LoVo (cell line): ENCODE data around the gene PTPRG.
A peak's percentile ranks its signal among the peaks of the same experiment; 100 is the strongest.

Experiments used
- DNase-seq: peaks from one replicate; pipeline ENCODE4 v3.0.0-alpha.2; 2016; ENCODE audit warnings: low spot score

Gene PTPRG

GRCh38 chr3:62189376-62189698 lies 628.0 kb downstream of the PTPRG start:
- DNase-seq: no peak

DNA sequence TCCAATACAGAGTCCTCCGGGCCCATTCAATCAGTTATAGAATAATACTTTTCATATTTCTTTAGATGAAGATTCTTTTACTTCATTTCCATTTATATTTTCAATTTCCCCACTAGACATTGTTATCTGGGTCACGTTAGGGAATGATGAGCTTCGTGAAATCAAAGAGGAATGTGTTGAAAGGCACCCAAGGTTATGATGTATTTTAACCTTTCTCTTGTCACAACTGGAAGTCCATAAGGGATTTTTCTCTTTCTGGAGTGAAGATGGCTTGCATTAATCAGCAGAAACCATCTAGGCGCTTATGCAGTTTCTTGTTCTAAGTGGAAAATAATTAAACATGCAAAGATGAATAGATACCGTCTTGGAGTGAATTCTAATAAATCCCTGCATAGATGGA lies 631.5 kb downstream of the PTPRG start:
- no peak for DNase-seq

GRCh38 chr3:62193586-62194345 lies 632.4 kb downstream of the PTPRG start:
- no peak for DNase-seq

DNA sequence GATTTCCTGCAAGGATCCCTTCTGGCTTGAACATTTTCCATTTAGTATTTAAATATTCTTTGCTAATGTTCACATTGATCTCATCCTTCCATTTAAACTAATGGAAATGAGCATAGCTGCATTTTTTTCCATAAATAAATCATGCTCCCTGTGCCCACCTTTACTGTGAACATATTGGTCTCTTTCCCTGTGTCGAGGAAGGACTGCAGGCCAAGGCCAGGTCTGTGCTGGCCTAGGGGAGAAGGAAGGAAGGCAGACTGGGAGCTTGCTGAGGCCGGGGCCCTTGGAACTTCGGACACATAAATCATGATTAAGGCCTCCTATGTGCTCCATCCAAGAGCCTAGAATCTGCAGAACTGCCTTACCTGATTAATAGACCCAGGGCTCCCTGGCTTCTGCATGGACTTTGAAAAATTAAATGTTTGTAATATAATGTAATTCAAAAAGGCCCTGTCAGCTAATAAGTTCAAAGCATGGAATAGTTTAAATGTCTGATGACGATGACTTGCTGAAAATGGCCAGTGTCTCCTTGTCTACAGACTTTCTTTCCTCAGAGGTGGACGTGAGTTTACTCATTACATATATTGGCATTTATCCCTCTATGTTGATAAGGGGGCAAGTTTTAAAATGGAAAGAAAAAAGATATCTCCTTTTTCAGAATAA lies 636.1 kb downstream of the PTPRG start:
- DNase-seq: no peak

- DNase-seq: no peak
Observed at GRCh38 chr3:62199126-62199525, 637.8 kb downstream of the PTPRG start.

DNA sequence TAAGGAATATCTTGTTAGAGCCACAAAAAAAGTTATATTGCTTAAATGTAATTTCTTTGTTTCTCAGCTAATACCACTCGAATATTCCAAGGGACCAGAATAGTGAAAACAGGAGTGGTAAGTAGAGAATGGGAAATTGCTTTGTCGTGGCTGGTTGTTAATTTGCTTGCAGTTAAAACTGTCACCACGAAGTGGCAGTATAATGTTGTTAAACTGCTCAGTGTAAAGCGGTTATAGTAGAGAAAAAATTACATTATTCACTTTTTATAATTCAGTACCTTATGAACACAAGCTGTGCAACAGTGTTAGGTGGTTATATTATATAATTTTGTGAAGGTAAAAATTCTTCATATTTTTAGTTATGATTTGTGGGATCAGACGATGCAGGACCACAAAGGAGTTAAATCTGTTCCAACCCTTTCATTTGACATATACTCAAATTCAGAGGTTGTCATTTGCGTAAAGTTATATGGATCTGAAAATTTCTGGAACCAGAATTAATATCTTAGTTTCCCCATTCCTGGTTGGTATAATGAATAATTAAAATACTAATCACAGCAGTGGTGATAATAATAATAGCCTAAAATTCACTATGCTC lies 640.2 kb downstream of the PTPRG start:
- peak; percentile 22 for DNase-seq

- no peak for DNase-seq
Observed at GRCh38 chr3:62203152-62203551, 641.8 kb downstream of the PTPRG start.

GRCh38 chr3:62203561-62203960 lies 642.2 kb downstream of the PTPRG start:
- DNase-seq: no peak

GRCh38 chr3:62207197-62207596 lies 645.8 kb downstream of the PTPRG start:
- DNase-seq: no peak

GRCh38 chr3:62208385-62208784 lies 647.0 kb downstream of the PTPRG start:
- DNase-seq: no peak

DNA sequence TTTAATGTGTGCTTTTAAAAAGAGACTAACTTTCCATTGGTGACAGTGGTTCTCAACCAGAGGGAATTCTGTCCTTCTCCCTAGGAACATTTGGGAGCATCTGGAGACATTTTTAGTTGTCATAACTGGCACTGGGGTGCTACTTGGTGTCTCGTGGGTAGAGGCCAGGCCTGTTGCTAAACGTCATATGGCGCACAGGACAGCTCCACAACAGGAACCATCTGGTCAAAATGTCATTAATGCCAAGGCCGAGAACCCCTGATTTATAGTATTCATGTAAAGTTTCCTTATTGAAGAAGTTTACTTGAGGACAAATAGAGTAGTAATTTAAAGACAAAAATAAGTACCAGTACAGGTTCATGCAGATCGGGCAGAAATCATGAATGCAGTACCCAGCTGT lies 647.7 kb downstream of the PTPRG start:
- no peak for DNase-seq

- no peak for DNase-seq
Observed at GRCh38 chr3:62210011-62210410, 648.6 kb downstream of the PTPRG start.

- no peak for DNase-seq
Observed at GRCh38 chr3:62211675-62212429, 650.5 kb downstream of the PTPRG start.

- DNase-seq: no peak
Observed at GRCh38 chr3:62214850-62215249, 653.5 kb downstream of the PTPRG start.

DNA sequence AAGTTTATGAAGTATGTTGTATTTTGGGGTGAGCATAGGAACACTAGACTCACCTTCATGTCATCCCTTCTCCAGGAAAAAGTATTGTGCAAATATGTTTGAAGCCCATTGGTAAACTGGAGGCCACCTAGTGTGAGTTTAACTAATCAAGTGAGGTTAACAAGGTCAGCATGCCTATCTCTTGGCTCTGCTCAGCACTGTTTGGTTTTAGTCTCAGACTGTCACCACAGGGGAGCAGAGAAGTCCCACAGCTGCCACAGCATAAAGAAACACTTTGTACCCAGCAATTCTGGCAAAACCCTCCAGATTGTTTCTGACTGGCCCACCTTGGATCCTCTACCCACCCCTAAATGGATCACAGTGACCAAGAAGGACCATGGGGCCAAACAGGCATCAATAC lies 659.2 kb downstream of the PTPRG start:
- no peak for DNase-seq

DNA sequence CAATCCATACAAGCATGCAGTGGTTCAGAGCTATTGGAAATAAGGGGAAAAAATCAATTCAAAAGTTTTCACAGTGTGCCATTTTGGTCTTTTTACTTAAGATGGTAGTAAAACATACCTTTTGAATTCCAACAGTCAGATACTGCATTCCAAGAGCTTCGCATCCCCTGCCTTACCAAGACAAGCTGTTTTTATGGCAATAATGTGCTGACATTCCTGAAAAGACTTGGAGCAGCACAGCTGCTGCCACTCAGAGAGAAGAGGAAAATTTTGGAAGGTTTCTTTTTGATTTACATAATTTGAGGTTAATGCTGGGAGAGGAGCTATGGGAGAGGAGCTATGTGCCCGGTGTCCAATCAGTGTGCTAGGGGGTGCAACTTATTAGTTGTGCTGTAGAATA lies 663.7 kb downstream of the PTPRG start:
- no peak for DNase-seq

DNA sequence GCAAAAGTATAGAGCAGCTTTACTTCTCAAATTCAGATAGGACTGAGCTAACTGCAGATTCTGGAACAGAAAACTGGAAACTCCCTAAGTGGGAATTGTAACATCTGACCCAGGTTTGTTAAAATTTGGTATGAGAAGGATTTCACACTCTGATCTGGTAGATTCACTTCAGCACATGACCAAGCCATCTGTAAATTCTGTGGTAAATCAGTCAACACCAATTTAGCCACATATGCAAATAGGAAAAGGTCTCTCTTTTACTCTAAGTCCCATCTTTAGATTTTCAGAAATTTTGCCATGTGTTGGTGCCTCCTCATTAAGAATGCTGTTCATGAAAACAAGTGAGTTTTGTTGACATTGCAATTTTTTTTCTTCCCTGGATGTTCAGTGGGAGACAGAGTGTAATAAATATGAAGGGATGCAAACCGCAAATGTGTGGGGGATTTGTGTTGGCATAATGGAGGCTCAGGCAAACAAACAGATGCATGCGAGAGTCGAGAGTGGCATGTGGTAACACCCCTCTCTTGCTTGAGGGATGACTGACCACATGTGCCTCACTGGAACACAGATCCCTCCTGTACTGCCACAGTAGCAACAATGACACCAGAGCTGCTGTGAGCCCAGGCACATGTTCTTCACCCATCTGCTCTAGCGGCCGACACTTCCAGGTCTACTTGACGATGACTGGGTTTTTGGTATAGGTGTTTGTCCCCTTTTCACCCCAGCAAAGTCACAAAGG lies 665.4 kb downstream of the PTPRG start:
- no peak for DNase-seq

DNA sequence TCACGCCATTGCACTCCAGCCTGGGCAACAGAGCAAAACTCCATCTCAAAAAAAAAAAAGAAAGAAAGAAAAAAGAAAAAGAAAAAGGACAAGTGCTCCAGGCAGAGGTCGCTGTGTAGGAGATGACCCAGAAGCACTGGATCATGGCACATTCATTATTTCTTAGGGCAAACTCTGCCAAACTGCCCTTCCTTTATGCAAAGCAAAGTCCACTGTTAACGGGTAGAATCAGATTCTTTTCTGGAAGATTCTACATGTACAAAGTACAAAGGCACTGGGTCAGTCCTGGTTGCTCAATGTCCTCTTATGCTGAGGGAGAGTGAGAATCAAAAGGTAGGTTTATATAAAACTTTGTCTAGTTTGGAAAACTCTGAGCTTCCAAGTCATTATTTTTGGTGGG lies 667.1 kb downstream of the PTPRG start:
- DNase-seq: no peak

- no peak for DNase-seq
Observed at GRCh38 chr3:62229211-62229610, 667.8 kb downstream of the PTPRG start.

DNA sequence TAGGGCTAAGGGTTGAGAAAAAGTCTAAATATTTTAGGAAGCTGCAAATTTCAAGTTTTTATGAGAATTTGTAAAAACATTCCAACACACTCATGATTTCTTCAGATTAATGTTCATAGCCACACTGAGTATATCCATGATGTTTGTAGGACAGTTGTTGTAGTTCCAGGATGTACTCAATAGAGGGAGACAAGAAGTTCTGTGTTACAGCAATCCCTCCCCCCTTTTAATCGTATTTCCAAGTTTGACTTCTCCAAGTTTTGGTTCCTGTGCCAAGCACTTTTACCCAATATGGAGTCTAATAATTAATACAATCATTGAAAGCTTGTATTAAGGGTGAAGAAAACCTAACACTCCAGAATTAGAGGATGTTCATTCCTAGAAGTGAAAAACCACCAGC lies 668.5 kb downstream of the PTPRG start:
- no peak for DNase-seq

GRCh38 chr3:62233065-62233464 lies 671.7 kb downstream of the PTPRG start:
- DNase-seq: no peak

DNA sequence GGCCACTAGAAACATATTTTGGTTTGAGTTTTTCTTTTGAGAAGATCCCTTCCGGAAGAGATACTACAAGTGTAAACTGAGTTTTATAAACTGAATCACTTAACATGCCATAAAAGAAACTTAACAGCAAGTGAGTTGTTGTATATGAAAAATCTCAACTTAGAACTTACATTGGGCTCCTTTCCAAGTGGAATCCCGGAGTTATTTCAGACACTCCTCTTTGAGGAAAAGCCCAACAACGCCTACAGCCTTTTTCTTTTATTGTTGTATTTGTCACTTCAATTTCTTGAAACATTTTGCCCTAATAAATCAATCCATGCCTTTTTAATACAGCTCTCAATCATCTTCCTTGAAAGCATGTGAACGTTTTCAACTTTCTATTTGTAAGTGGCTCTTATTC lies 674.6 kb downstream of the PTPRG start:
- no peak for DNase-seq
